ENCODE data around the gene MAGI1.

DNA sequence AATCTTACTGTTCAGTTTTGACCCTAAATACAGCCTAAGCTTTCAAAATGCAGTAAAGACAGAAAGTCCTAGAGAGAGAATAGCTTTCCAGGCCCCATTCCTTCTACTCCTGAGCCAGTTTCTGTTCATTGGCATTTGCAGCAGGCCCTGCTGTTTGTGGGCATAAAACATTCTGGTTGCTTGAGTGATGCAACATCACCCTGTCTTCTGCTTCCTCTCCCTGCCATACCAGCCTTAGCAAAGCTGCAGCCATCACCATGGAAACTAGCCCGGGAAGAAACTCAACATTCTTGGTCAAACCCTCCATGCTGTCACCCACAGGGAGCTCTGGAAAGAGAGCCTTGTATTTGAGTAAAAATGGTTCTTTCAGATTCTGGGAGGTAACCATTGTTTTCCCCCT lies 325.7 kb downstream of the MAGI1 start:
- TF ChIP-seq CTCF (IDR thresholded peaks at IDR 0.05) (no peak), POLR2A (IDR thresholded peaks at IDR 0.05) (no peak)

All from lower leg skin (tissue), 3 donors.